ENCODE data around the gene ZNF106.

ZNF106 gene

DNA sequence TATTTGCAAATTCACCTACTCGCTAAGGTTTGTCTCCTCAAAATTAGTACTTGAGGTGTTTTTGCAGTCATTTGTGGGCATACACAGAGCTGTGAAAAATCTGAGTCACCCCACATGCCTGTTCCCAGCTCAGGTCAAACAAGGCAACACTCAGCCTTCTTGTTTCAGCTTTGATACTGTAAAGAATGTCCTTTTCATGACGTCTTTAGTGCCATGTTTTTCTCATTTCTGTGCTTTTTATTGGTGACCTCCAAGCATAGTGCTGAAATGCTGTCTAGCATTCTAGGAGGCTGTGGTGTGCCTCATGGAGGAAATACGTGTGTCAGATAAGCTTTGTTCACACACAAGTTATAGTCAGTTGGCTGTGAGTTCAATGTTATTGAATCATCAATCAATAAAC lies 122.8 kb downstream of the ZNF106 start:
- Histone ChIP-seq H2AFZ (ENCODE audit: low read depth, low read length, severe bottlenecking) (no peak overlapping the region), H3K36me3 (ENCODE audit: low read length) (no peaks in the 10 kb centered on the region), H4K20me1 (ENCODE audit: low read depth, low read length) (no peaks in the 10 kb centered on the region), H3K9me3 (ENCODE audit: insufficient read depth, low read length) (no peaks in the 10 kb centered on the region), H3K79me2 (ENCODE audit: insufficient read depth, low read length) (no peaks in the 10 kb centered on the region), H3F3A (ENCODE audit: insufficient read depth) (no peaks in the 10 kb centered on the region), H3K27ac (ENCODE audit: low read depth, low read length) (no peak overlapping the region), H3K4me2 (ENCODE audit: low read depth, low read length, poor library complexity, severe bottlenecking) (no peak overlapping the region), H3K9ac (ENCODE audit: low read length) (no peak overlapping the region), H3K4me3 (ENCODE audit: insufficient read depth, low read length, poor library complexity, severe bottlenecking) (no peak overlapping the region), H3K9me2 (replicated peaks; ENCODE audit: insufficient read depth, low read length) (no peaks in the 10 kb centered on the region), H3K27me3 (ENCODE audit: low read length) (no peaks in the 10 kb centered on the region)
- TF ChIP-seq EZH2phosphoT487 (conservative IDR thresholded peaks at IDR 0.05; ENCODE audit: low read length), result no peak
- TF ChIP-seq, protein P1, sequence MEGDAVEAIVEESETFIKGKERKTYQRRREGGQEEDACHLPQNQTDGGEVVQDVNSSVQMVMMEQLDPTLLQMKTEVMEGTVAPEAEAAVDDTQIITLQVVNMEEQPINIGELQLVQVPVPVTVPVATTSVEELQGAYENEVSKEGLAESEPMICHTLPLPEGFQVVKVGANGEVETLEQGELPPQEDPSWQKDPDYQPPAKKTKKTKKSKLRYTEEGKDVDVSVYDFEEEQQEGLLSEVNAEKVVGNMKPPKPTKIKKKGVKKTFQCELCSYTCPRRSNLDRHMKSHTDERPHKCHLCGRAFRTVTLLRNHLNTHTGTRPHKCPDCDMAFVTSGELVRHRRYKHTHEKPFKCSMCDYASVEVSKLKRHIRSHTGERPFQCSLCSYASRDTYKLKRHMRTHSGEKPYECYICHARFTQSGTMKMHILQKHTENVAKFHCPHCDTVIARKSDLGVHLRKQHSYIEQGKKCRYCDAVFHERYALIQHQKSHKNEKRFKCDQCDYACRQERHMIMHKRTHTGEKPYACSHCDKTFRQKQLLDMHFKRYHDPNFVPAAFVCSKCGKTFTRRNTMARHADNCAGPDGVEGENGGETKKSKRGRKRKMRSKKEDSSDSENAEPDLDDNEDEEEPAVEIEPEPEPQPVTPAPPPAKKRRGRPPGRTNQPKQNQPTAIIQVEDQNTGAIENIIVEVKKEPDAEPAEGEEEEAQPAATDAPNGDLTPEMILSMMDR (IDR thresholded peaks at IDR 0.05; ENCODE audit: insufficient read depth, low read length, poor library complexity, severe bottlenecking), result no peak

DNA sequence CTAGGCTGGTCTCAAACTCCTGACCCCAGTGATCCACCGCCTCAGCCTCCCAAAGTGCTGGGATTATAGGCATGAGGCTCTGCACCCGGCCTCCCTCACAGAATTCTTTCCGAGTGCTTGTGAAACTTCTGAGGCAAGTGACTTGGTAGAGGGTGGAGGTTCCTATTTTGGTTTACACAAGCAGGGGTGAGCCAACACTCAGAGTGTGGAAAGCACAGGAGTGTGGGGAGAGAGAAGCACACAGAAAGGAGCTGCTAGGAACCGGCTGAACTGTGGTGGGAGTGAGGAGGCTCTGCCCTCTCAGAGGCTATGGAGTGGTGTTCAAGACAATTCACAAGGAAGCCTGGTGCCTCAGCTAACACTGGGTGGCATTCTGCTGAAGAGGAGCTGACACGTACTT lies 123.9 kb downstream of the ZNF106 start:
- Histone ChIP-seq H3K4me3 (ENCODE audit: insufficient read depth, low read length, poor library complexity, severe bottlenecking) (no peak overlapping the region), H4K20me1 (ENCODE audit: low read depth, low read length) (no peaks in the 10 kb centered on the region), H3K9me2 (replicated peaks; ENCODE audit: insufficient read depth, low read length) (no peaks in the 10 kb centered on the region), H3K27ac (ENCODE audit: low read depth, low read length) (no peak overlapping the region), H3K9ac (ENCODE audit: low read length) (no peak overlapping the region), H3K4me2 (ENCODE audit: low read depth, low read length, poor library complexity, severe bottlenecking) (no peak overlapping the region), H3K9me3 (ENCODE audit: insufficient read depth, low read length) (no peaks in the 10 kb centered on the region), H3F3A (ENCODE audit: insufficient read depth) (no peaks in the 10 kb centered on the region), H2AFZ (ENCODE audit: low read depth, low read length, severe bottlenecking) (no peak overlapping the region), H3K27me3 (ENCODE audit: low read length) (no peaks in the 10 kb centered on the region), H3K79me2 (ENCODE audit: insufficient read depth, low read length) (no peaks in the 10 kb centered on the region), H3K36me3 (ENCODE audit: low read length) (no peaks in the 10 kb centered on the region)
- no peak for TF ChIP-seq EZH2phosphoT487 (conservative IDR thresholded peaks at IDR 0.05; ENCODE audit: low read length)
- TF ChIP-seq, protein P1 (IDR thresholded peaks at IDR 0.05; ENCODE audit: insufficient read depth, low read length, poor library complexity, severe bottlenecking), result no peak

DNA sequence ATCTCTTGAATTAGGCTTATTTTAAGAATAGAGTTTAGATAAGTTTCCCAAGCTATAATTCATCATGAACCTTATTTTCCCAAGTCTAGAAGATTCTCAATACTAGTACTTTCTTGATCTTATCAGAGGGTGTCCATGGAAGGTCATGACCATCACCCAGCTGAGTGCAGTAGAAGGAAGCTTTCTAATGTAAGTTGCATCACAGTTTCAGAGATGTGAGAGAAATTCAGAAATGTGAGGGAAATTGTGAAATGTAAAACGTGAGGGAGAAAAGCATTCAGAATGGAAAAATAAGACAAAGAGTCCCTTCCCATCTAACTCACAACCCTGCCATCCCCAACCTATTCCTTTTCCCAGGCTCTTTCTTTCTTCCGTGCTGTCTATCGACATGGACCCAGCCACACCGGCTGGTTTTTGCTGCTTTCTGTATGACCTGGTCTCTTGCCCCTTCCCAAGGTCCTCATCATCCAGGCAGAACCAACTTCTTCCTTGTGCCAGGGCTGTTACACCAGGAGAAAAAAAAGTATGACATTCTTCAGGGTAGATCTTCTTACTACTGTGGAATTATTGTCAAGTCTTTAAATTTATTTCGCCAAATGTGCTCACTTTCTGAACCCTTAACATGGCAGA lies 124.9 kb downstream of the ZNF106 start:
- Histone ChIP-seq H4K20me1 (ENCODE audit: low read depth, low read length) (no peaks in the 10 kb centered on the region), H3K9me3 (ENCODE audit: insufficient read depth, low read length) (no peaks in the 10 kb centered on the region), H3K79me2 (ENCODE audit: insufficient read depth, low read length) (no peaks in the 10 kb centered on the region), H2AFZ (ENCODE audit: low read depth, low read length, severe bottlenecking) (no peak overlapping the region), H3K36me3 (ENCODE audit: low read length) (no peaks in the 10 kb centered on the region), H3F3A (ENCODE audit: insufficient read depth) (no peaks in the 10 kb centered on the region), H3K27ac (ENCODE audit: low read depth, low read length) (no peak overlapping the region), H3K4me3 (ENCODE audit: insufficient read depth, low read length, poor library complexity, severe bottlenecking) (no peak overlapping the region), H3K9me2 (replicated peaks; ENCODE audit: insufficient read depth, low read length) (no peaks in the 10 kb centered on the region), H3K27me3 (ENCODE audit: low read length) (no peaks in the 10 kb centered on the region), H3K9ac (ENCODE audit: low read length) (no peak overlapping the region), H3K4me2 (ENCODE audit: low read depth, low read length, poor library complexity, severe bottlenecking) (no peak overlapping the region)
- TF ChIP-seq EZH2phosphoT487 (conservative IDR thresholded peaks at IDR 0.05; ENCODE audit: low read length), result no peak
- TF ChIP-seq, protein P1 (IDR thresholded peaks at IDR 0.05; ENCODE audit: insufficient read depth, low read length, poor library complexity, severe bottlenecking), result no peak

Data from SU-DHL-6 (cell line).